HepG2 (cell line): ENCODE measurements around the gene HACD2. TPM values are rescaled to one million over a fixed set of nuclear protein-coding genes. Genes with fewer than 3 reads are reported as not detected.

Source experiments
- ARID2 ChIP-seq: sonication (generic); formaldehyde crosslinking; IDR thresholded peaks from 2 replicates; pipeline ENCODE4 v1.8.1; 2022; ENCODE audit warnings: mild to moderate bottlenecking, missing genetic modification reagents, borderline replicate concordance
- ARNT2 ChIP-seq: sonication (generic); formaldehyde crosslinking; IDR thresholded peaks from 2 replicates; pipeline ENCODE4 v1.8.0; 2022; ENCODE audit warnings: mild to moderate bottlenecking, low read depth, missing genetic modification reagents, moderate library complexity
- CC2D1A ChIP-seq: sonication (generic); formaldehyde crosslinking; IDR thresholded peaks from 2 replicates; pipeline ENCODE4 v1.8.1; 2023; ENCODE audit warnings: mild to moderate bottlenecking, missing genetic modification reagents
- CREB1 ChIP-seq, 2 experiments: fragments of 450-650 bp in 1 of 2; IDR thresholded peaks; 2 replicates each; pipeline ENCODE4 v1.6.1; 2016 to 2017; ENCODE audit warnings: control low read depth in 1 of 2, mild to moderate bottlenecking in 1 of 2, missing compliant biosample characterization in 1 of 2, missing genetic modification characterization in 1 of 2
- EHMT2 ChIP-seq: fragments of 200-600 bp; sonication (generic); IDR thresholded peaks from 2 replicates; pipeline ENCODE4 v1.7.0; 2017; ENCODE audit warnings: antibody characterized with exemption, low read depth, low read length, borderline replicate concordance
- HOXA7 ChIP-seq: sonication (generic); formaldehyde crosslinking; IDR thresholded peaks from 2 replicates; pipeline ENCODE4 v1.8.1; 2022; ENCODE audit warnings: mild to moderate bottlenecking, missing genetic modification reagents, moderate library complexity
- IRX3 ChIP-seq: sonication (generic); formaldehyde crosslinking; IDR thresholded peaks from 2 replicates; pipeline ENCODE4 v1.8.1; 2023; ENCODE audit warnings: mild to moderate bottlenecking, low read depth, missing genetic modification reagents, borderline replicate concordance
- JUNB ChIP-seq: sonication (generic); formaldehyde crosslinking; IDR thresholded peaks from 2 replicates; pipeline ENCODE4 v1.8.0; 2022; ENCODE audit warnings: missing genetic modification reagents, mild to moderate bottlenecking, borderline replicate concordance
- KAT8 ChIP-seq: IDR thresholded peaks from 2 replicates; pipeline ENCODE4 v1.6.1; 2016; ENCODE audit warnings: missing genetic modification reagents, missing compliant biosample characterization
- KLF15 ChIP-seq: sonication (generic); formaldehyde crosslinking; IDR thresholded peaks from 2 replicates; pipeline ENCODE4 v1.8.1; 2023; ENCODE audit warnings: borderline replicate concordance, mild to moderate bottlenecking, inconsistent platforms, missing genetic modification reagents, mixed read lengths
- MEIS1 ChIP-seq: sonication (generic); formaldehyde crosslinking; IDR thresholded peaks from 2 replicates; pipeline ENCODE4 v1.9.0; 2021; ENCODE audit warnings: mild to moderate bottlenecking, missing genetic modification reagents, moderate library complexity, borderline replicate concordance
- NFATC3 ChIP-seq: sonication (generic); formaldehyde crosslinking; IDR thresholded peaks from 2 replicates; pipeline ENCODE4 v1.5.1; 2020; ENCODE audit warnings: mild to moderate bottlenecking, missing genetic modification reagents
- NFRKB ChIP-seq: fragments of 450-650 bp; IDR thresholded peaks from 2 replicates; pipeline ENCODE4 v1.6.1; 2017
- PITX1 ChIP-seq: sonication (generic); formaldehyde crosslinking; IDR thresholded peaks from 2 replicates; pipeline ENCODE4 v1.5.1; 2020; ENCODE audit warnings: mild to moderate bottlenecking, missing genetic modification reagents
- SP5 ChIP-seq: IDR thresholded peaks from 2 replicates; pipeline ENCODE4 v1.6.1; 2016; ENCODE audit warnings: low read depth, borderline replicate concordance
- STAT5B ChIP-seq: sonication (generic); formaldehyde crosslinking; IDR thresholded peaks from 2 replicates; pipeline ENCODE4 v1.4.0; 2020; ENCODE audit warnings: missing genetic modification reagents
- STAT6 ChIP-seq: sonication (generic); formaldehyde crosslinking; IDR thresholded peaks from 2 replicates; pipeline ENCODE4 v1.4.0; 2020; ENCODE audit warnings: missing genetic modification reagents, mild to moderate bottlenecking, borderline replicate concordance
- TARDBP ChIP-seq: sonication (generic); formaldehyde crosslinking; IDR thresholded peaks from 2 replicates; pipeline ENCODE4 v1.8.0; 2022; ENCODE audit warnings: mild to moderate bottlenecking, missing genetic modification reagents
- USF2 ChIP-seq, 2 experiments: sonication (generic) in 1 of 2; formaldehyde crosslinking in 1 of 2; IDR thresholded peaks; 2 replicates each; pipeline versions ENCODE4 v1.5.1 to v1.6.1; 2011 to 2020; ENCODE audit warnings: borderline replicate concordance in 1 of 2, low read depth in 1 of 2, low read length in 1 of 2, mild to moderate bottlenecking in 1 of 2, missing genetic modification reagents in 1 of 2, moderate library complexity in 1 of 2
- ZNF354B ChIP-seq: sonication (generic); formaldehyde crosslinking; IDR thresholded peaks from 2 replicates; pipeline ENCODE4 v1.8.0; 2022; ENCODE audit warnings: mild to moderate bottlenecking, missing genetic modification reagents
- ZNF678 ChIP-seq: sonication (generic); formaldehyde crosslinking; IDR thresholded peaks from 2 replicates; pipeline ENCODE4 v1.4.0; 2020; ENCODE audit warnings: mild to moderate bottlenecking, missing genetic modification reagents
- ZNF841 ChIP-seq: sonication (generic); formaldehyde crosslinking; IDR thresholded peaks from 2 replicates; pipeline ENCODE4 v1.8.1; 2023; ENCODE audit warnings: missing genetic modification reagents, borderline replicate concordance
- ZNF891 ChIP-seq: sonication (generic); formaldehyde crosslinking; IDR thresholded peaks from 2 replicates; pipeline ENCODE4 v1.5.0; 2020; ENCODE audit warnings: mild to moderate bottlenecking, missing genetic modification reagents
- ZSCAN29 ChIP-seq: sonication (generic); formaldehyde crosslinking; conservative IDR thresholded peaks from 2 replicates; pipeline ENCODE4 v1.4.0; 2020; ENCODE audit warnings: mild to moderate bottlenecking, missing genetic modification reagents
- polyA plus RNA-seq, 8 experiments: library from polyadenylated mRNA; depleted of rRNA in 3 of 8; stranded (reverse) in 7 of 8; unstranded in 1 of 8; fragments of >200 nt; fragmentation: Illumina TruSeq in 4 of 8; extraction: Trizol in 4 of 8; gene quantifications; 2 replicates each; pipeline versions ENCODE4 v1.2.1 to v1.2.3, GENCODE V29; 2011 to 2016; ENCODE audit warnings: low read depth in 4 of 8, missing spikeins in 1 of 8, mixed read lengths in 1 of 8; ENCODE audit not compliant: insufficient read depth in 1 of 8
- total RNA-seq, 5 experiments: library from RNA; depleted of rRNA; stranded (reverse); fragments of >200 nt; fragmentation: Illumina TruSeq; extraction: Trizol; gene quantifications; 2 replicates each; pipeline ENCODE4 v1.2.3, GENCODE V29; 2016; ENCODE audit warnings: low read depth in 1 of 5

Gene HACD2
- total and polyA plus RNA-seq, 2 of the 13 experiments (the other 11 are each of a cell fraction or from before 2014, with no cell fraction given): 47.0 to 50.4 TPM

GRCh38 chr3:123584988-123585937 lies at the start of gene HACD2 (continued):
- TF ChIP-seq MEIS1 (CRISPR knock-in tag) (no peak), HOXA7 (0 out of 2 replicates have a peak, but pooled peaks have one; percentile 26), ZNF891 (no peak), CC2D1A (no peak), USF2 (IDR thresholded peaks at IDR 0.05; ENCODE audit: low read depth, low read length) (no peak), USF2 (CRISPR knock-in tag; IDR thresholded peaks at IDR 0.05; ENCODE audit: borderline replicate concordance) (no peak), IRX3 (CRISPR knock-in tag) (peak; percentile 87; the same call in 1 of the 2 replicates), ZNF678 (CRISPR knock-in tag) (peak; percentile 26; the same call in 1 of the 2 replicates), CREB1 (IDR thresholded peaks at IDR 0.05) (0 out of 2 replicates have a peak, but pooled peaks have one; percentile 22), CREB1 (CRISPR knock-in tag; IDR thresholded peaks at IDR 0.05) (peak; percentile 76), STAT6 (peak; percentile 18; the same call in 1 of the 2 replicates), ZSCAN29 (CRISPR knock-in tag) (peak; percentile 28; the same call in 1 of the 2 replicates), NFATC3 (no peak), JUNB (CRISPR knock-in tag) (no peak), KLF15 (no peak), ARID2 (CRISPR knock-in tag) (0 out of 2 replicates have a peak, but pooled peaks have one; percentile 43), NFRKB (peak; percentile 97), SP5 (CRISPR knock-in tag) (peak; percentile 77; the same call in 1 of the 2 replicates), STAT5B (CRISPR knock-in tag) (no peak), PITX1 (CRISPR knock-in tag) (peak; percentile 81), ZNF354B (CRISPR knock-in tag) (0 out of 2 replicates have a peak, but pooled peaks have one; percentile 25), ZNF841 (CRISPR knock-in tag) (no peak), ARNT2 (0 out of 2 replicates have a peak, but pooled peaks have one; percentile 80), TARDBP (CRISPR knock-in tag) (peak; percentile 77), KAT8 (peak; percentile 85), EHMT2 (peak; percentile 90; the same call in 1 of the 2 replicates)
